Ectodermal cell (in vitro differentiated cells): ENCODE data around the gene PTPRC.

Experiments used
- H3K27ac ChIP-seq: 2 replicates; pipeline ENCODE4 v1.7.0; 2013; ENCODE audit warnings: mild to moderate bottlenecking, low read depth, low read length; ENCODE audit not compliant: insufficient read depth, poor library complexity, severe bottlenecking
- H3K27me3 ChIP-seq: 2 replicates; pipeline ENCODE4 v1.7.0; 2013; ENCODE audit warnings: mild to moderate bottlenecking, low read length; ENCODE audit not compliant: insufficient read depth, control insufficient read depth, poor library complexity, severe bottlenecking
- H3K36me3 ChIP-seq: one replicate; pipeline ENCODE4 v1.7.0; 2013; ENCODE audit warnings: low read length; ENCODE audit not compliant: control insufficient read depth, insufficient read depth
- H3K4me1 ChIP-seq: one replicate; pipeline ENCODE4 v1.7.0; 2013; ENCODE audit warnings: low read length; ENCODE audit not compliant: control insufficient read depth, insufficient read depth
- H3K4me3 ChIP-seq: 2 replicates; pipeline ENCODE4 v1.7.0; 2013; ENCODE audit warnings: low read depth, low read length, control low read depth; ENCODE audit not compliant: insufficient read depth
- H3K9me3 ChIP-seq: 2 replicates; pipeline ENCODE4 v1.7.0; 2013; ENCODE audit warnings: mild to moderate bottlenecking, low read length, moderate library complexity; ENCODE audit not compliant: control insufficient read depth
- WGBS, 2 experiments: methylation state at CpG; one replicate each; pipeline ENCODE4 v1.1.7; 2013; ENCODE audit warnings: missing lambda C conversion rate in 2 of 2; 5-methylcytosine and 5-hydroxymethylcytosine counted together

Gene PTPRC

DNA sequence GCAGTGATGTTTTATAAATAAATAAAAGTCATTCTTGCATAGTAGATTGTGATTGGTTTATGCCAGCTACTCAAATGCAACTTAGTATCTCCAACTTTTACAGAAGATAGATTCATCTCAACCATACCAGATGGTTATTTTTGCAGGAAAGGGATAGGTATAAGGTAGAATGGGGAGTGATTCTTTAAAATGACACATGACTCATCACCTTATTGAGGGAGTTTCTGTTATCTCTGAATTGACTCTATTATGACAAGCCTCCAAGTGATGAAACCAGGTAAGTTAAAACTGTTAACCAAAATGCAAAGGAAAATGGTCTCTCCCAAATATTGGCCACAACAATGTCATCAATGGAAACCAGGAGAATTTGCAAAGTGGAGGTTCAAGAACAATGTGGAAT, 54.5 kb downstream of the PTPRC start:
- Histone ChIP-seq H3K27me3 (no peaks in the 10 kb centered on the region), H3K27ac (no peak overlapping the region), H3K36me3 (no peaks in the 10 kb centered on the region)

DNA sequence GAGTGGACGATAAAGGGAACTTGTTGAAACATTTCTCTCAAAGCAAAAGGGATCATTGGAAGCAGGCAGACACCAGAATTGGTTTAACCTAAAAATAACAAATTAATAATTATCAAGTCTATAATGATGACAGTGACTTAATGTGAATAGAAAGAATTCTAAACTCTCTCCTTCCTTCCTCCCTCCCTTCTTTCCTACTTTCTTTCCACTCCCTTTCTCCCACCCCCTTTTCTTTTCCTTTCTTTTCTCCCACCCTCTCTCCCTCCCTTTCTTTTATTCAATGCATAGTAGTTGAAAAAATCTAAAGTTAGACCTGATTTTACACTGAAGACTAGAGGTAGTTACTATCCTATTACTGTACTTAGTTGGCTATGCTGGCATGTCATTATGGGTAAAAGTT, 55.7 kb downstream of the PTPRC start:
- H3K4me3 ChIP-seq: no peak overlapping the region
- H3K9me3 ChIP-seq: no peaks in the 10 kb centered on the region
- H3K27ac ChIP-seq: no peak overlapping the region
- H3K4me1 ChIP-seq: no peaks in the 10 kb centered on the region
- no peaks in the 10 kb centered on the region for H3K36me3 ChIP-seq
- 83% methylated on average over 1 of the region's 1 CpG; no CpG with 5 or more reads in 1 of the 2 experiments for WGBS, 2 experiments
- H3K27me3 ChIP-seq: no peaks in the 10 kb centered on the region

More for the DNA sequence above, 54.5 kb downstream of the PTPRC start:
- Histone ChIP-seq H3K9me3 (no peaks in the 10 kb centered on the region), H3K4me1 (no peaks in the 10 kb centered on the region), H3K4me3 (no peak overlapping the region)

DNA sequence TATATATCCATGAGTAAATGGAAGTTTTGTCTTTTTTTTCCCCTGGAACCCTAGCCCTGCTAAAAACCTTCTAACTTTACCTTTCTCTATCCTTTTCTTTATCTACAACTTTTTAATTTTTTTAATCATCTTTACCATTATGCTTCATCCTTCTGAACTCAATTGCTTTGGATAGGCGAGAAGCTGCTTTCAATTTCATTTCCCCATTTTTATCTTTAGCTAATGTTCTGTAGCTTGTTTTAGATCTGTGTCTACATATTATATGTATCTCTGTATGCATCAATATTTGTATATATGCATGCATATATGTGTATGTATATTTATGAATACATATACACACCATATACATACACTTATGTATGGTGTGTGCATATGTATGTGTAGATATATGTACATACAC, 57.4 kb downstream of the PTPRC start:
- H3K27ac ChIP-seq: no peak overlapping the region
- H3K36me3 ChIP-seq: no peaks in the 10 kb centered on the region
- 100% methylated on average over 1 of the region's 1 CpG for WGBS, 2 experiments
- H3K9me3 ChIP-seq: no peaks in the 10 kb centered on the region
- H3K4me1 ChIP-seq: peaks cover 13% of the 10 kb centered on the region
- H3K4me3 ChIP-seq: no peak overlapping the region
- no peaks in the 10 kb centered on the region for H3K27me3 ChIP-seq

DNA sequence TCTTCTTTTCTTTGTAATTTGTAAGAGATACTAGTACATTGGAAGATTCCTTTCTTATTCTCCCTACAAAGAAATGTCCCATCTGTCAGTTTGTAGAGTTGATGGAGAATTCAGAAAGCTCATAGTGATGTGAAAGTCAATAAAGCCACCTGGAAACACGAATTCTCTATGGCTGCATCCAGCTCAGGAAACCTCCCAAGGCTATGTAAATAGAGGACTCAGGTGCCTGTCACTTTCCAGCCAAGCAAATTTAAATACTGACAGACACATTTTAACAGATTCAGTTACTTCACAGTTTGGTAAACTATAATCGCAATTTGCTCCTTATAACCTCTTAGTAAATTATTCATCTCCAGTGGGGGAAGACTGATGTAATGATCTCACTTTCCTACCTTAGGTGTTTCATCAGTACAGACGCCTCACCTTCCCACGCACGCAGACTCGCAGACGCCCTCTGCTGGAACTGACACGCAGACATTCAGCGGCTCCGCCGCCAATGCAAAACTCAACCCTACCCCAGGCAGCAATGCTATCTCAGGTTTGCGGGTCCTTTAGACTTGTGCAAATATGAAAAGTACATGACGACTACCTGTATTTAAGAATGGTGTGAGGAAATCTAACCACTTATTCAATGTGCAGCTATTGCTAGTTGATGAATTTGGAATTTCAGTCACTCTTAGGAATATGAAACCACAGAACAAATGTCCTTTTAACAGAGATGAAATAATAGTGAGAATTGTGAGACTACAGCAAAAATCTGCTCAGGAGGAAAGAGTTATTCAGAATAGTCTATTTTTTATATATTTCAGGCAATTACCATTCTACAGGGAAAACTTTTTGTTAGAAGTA, 60.6 kb downstream of the PTPRC start:
- Histone ChIP-seq H3K4me3 (no peak overlapping the region), H3K36me3 (no peaks in the 10 kb centered on the region)

DNA sequence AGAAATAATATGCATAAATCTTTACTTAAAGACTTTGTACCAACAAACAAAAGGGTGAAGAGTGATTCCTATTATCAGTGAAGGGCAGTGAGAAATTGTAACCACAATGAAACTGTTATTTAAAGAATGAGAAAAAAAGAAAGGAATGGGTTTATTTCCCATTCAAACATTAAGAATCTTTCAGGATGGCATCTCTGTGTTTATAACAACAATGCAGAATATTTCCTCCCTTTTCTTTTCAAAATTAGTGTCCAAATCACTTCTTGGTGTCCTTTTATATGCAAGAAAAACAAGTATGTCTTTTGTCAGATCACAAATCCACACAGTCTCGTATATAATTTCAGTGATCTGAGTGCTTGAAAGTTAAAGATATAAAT, 61.2 kb downstream of the PTPRC start:
- WGBS, 2 experiments: 100% methylated on average over 1 of the region's 1 CpG; no CpG with 5 or more reads in 1 of the 2 experiments
- H3K36me3 ChIP-seq: no peaks in the 10 kb centered on the region
- H3K4me3 ChIP-seq: no peak overlapping the region
- no peaks in the 10 kb centered on the region for H3K9me3 ChIP-seq
- no peaks in the 10 kb centered on the region for H3K27me3 ChIP-seq
- no peak overlapping the region for H3K27ac ChIP-seq
- H3K4me1 ChIP-seq: peaks cover 23% of the 10 kb centered on the region

More for the DNA sequence above, 60.6 kb downstream of the PTPRC start:
- Histone ChIP-seq H3K9me3 (no peaks in the 10 kb centered on the region), H3K27ac (no peak overlapping the region), H3K27me3 (no peaks in the 10 kb centered on the region), H3K4me1 (peaks cover 23% of the 10 kb centered on the region)
- WGBS, 2 experiments: 8 to 10% methylated on average over 13 of the region's 13 CpGs

DNA sequence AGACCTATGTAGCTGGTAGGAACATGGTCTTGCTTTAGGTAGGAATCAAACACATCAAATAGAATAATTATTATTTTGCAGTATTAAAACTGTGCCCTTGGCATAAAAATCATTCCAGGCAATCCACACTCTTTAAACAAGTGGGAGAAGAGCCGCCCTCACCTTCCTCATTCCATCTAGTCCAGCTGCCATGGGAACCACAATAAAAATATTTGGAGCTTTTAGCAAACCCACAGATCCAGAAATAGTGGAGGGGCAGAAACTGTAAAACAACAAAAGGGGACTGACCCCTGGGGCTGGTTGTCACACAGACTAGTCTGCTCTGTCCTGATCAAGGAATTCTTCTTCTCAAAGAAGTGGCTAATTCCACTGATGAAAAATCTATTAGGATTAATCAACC, 61.6 kb downstream of the PTPRC start:
- Histone ChIP-seq H3K4me3 (no peak overlapping the region), H3K4me1 (peaks cover 23% of the 10 kb centered on the region), H3K27ac (no peak overlapping the region), H3K27me3 (no peaks in the 10 kb centered on the region), H3K36me3 (no peaks in the 10 kb centered on the region), H3K9me3 (no peaks in the 10 kb centered on the region)
- 80 to 88% methylated on average over 1 of the region's 1 CpG for WGBS, 2 experiments

DNA sequence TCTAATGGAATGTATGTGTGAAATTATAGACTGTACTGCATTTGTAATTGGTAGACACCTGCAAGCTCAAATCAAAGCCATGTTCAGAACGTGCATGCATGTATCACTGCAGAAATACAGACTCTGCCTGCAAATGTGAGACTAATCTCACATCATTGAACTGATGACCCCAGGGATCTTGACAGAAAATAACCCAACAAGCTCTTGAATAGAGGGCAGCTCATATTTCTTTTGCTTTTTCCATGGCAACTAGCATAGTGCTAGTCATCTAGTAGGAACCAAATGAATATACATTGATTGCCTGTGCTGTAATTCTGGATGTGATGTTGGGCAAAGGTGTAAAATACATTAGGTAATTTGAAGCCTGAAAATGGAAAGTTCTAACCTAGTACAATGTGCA, 62.4 kb downstream of the PTPRC start:
- no peak overlapping the region for H3K27ac ChIP-seq
- H3K4me3 ChIP-seq: no peak overlapping the region
- H3K27me3 ChIP-seq: no peaks in the 10 kb centered on the region
- no peaks in the 10 kb centered on the region for H3K9me3 ChIP-seq
- WGBS, 2 experiments: 62 to 86% methylated on average over 1 of the region's 1 CpG
- H3K4me1 ChIP-seq: peaks cover 23% of the 10 kb centered on the region
- H3K36me3 ChIP-seq: no peaks in the 10 kb centered on the region

DNA sequence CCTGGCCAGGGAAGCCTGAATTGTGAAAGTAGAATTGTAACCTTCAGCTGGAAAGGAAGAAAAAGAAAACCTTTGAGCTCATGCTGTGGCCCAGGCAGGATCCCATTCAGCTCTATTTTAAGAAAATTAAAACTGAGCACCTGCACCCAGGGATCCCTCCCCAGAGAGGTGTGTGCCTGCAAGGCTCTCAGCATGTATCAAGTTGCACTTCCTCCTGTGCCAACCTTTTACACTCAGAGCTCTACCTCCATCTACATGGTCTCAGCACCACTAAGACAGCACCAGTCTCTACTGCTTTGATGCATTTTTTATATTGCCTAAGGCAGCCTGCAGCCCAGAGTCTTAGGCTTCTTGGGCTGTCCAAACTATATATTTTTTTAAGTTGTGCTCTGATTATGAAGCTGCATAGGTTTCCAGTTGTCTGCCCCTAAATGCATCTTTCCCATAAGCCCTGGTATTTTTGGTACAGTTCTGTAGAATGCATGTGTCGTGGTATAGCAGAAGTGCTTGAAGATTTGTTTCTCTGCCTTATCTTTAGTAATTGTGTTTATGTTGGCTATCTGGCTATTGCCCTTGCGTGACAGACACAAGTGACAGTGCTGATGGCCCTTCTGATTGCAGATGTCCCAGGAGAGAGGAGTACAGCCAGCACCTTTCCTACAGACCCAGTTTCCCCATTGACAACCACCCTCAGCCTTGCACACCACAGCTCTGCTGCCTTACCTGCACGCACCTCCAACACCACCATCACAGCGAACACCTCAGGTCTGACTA, 63.1 kb downstream of the PTPRC start:
- H3K27ac ChIP-seq: no peak overlapping the region

DNA sequence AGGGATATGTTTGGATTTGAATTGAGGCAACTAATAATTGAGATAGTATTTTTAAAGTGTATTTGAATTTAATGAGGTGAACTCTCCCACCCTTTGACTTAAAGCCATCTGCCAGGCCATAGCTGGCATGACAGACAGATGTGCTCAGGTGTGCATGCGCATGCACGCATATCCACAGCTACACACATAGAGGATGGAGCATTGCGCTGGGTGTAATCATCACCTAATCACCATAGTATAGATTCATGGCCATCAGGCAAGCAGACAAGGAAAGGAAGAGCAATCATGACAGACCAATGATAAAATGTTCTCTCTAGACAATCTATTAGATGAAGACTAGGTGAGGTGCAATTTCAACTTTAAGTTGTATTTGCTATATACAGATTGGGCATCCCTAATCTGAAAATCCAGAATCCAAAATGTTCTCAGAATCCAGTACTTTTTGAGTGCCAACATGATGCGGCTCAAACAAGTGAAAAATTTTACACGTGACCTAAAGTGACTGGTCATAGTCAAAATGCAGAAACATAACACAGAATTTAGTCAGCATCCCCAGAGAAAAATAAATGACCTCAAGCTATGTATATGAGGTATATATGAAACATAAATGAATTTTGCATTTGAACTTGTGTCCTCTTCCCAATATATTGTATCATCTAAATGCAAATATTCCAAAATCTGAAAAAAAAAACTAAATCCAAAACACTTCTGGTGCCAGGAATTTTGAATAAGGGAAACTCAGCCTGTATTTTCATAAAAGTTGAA, 70.1 kb downstream of the PTPRC start:
- 92 to 96% methylated on average over 5 of the region's 5 CpGs for WGBS, 2 experiments
- no peaks in the 10 kb centered on the region for H3K9me3 ChIP-seq
- no peak overlapping the region for H3K4me3 ChIP-seq
- H3K27me3 ChIP-seq: no peaks in the 10 kb centered on the region
- H3K36me3 ChIP-seq: no peaks in the 10 kb centered on the region
- H3K27ac ChIP-seq: no peak overlapping the region
- no peaks in the 10 kb centered on the region for H3K4me1 ChIP-seq

More for the DNA sequence above, 63.1 kb downstream of the PTPRC start:
- Histone ChIP-seq H3K4me3 (no peak overlapping the region), H3K9me3 (no peaks in the 10 kb centered on the region), H3K27me3 (no peaks in the 10 kb centered on the region), H3K4me1 (peaks cover 23% of the 10 kb centered on the region), H3K36me3 (no peaks in the 10 kb centered on the region)
- 90 to 98% methylated on average over 4 of the region's 4 CpGs for WGBS, 2 experiments

DNA sequence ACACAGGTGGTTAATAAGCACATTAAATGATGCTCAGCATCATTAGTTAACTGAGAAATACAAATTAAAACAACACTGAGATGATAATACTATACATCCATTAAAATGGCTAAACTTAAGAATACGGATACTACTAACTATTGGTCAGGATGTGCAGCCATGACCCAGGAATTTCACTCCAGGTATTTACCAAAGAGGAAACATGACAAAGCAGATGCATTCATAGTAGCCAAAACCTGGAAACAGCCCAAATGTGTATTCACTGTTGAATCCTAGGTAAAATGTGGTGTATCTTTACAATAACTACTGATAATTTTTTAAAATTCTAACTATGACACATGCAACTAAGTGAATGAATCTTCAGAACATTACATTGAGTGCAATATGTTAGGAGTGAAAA, 73.0 kb downstream of the PTPRC start:
- Histone ChIP-seq H3K27me3 (no peaks in the 10 kb centered on the region), H3K27ac (no peak overlapping the region), H3K4me1 (no peaks in the 10 kb centered on the region), H3K36me3 (no peaks in the 10 kb centered on the region), H3K9me3 (no peaks in the 10 kb centered on the region), H3K4me3 (no peak overlapping the region)
- WGBS, 2 experiments: 90 to 100% methylated on average over 1 of the region's 1 CpG
